PC-9 (cell line): ENCODE data around the gene ACAD10.
"Not testable (repeated sequence)": the region's sequence is repeated elsewhere in the genome, so short reads cannot be mapped to it uniquely, and the experiment has no call there.

ENCODE experiments used
- CTCF ChIP-seq: fragments of 200-600 bp; sonication (generic); conservative IDR thresholded peaks from 2 replicates; pipeline ENCODE4 v1.6.1; 2017; ENCODE audit warnings: mixed run types, antibody characterized with exemption, mild to moderate bottlenecking, moderate library complexity
- EZH2 ChIP-seq: fragments of 200-600 bp; sonication (generic); IDR thresholded peaks from 2 replicates; pipeline ENCODE4 v1.8.0; 2017; ENCODE audit warnings: antibody characterized with exemption, low read depth

- TF ChIP-seq EZH2, CTCF: not testable (repeated sequence)
These were observed 33.3 kb upstream of the ACAD10 start for GRCh38 chr12:111652530-111652929.
